AG20443 (cell line): ENCODE data around the gene DNM3.
"Not testable (repeated sequence)": the region's sequence is repeated elsewhere in the genome, so short reads cannot be mapped to it uniquely, and the experiment has no call there.

Source experiments
- DNase-seq: peaks from one replicate; pipeline ENCODE4 v3.0.0; 2012; ENCODE audit warnings: low spot score, mixed read lengths

The DNM3 gene

GRCh38 chr1:172360985-172361384, 519.7 kb downstream of the DNM3 start:
- no peak for DNase-seq

GRCh38 chr1:172363852-172364251, 522.6 kb downstream of the DNM3 start:
- DNase-seq = no peak

- DNase-seq = not testable (repeated sequence)
Observed at GRCh38 chr1:172371646-172372045, 530.3 kb downstream of the DNM3 start.

GRCh38 chr1:172373864-172374263, 532.6 kb downstream of the DNM3 start:
- peak; percentile 11 for DNase-seq

GRCh38 chr1:172375211-172375631, 533.9 kb downstream of the DNM3 start:
- no peak for DNase-seq

GRCh38 chr1:172376431-172376830, 535.1 kb downstream of the DNM3 start:
- no peak for DNase-seq

GRCh38 chr1:172377565-172377964, 536.3 kb downstream of the DNM3 start:
- no peak for DNase-seq

- no peak for DNase-seq
Observed at GRCh38 chr1:172378109-172378760, 536.9 kb downstream of the DNM3 start.

GRCh38 chr1:172380441-172381244, 539.3 kb downstream of the DNM3 start:
- no peak for DNase-seq

- DNase-seq = no peak
Observed at GRCh38 chr1:172381946-172382345, 540.6 kb downstream of the DNM3 start.

- no peak for DNase-seq
Observed at GRCh38 chr1:172382406-172382805, 541.1 kb downstream of the DNM3 start.

GRCh38 chr1:172382990-172383389, 541.7 kb downstream of the DNM3 start:
- no peak for DNase-seq

GRCh38 chr1:172383536-172383935, 542.2 kb downstream of the DNM3 start:
- peak; percentile 65 for DNase-seq

- no peak for DNase-seq
Observed at GRCh38 chr1:172384656-172385055, 543.4 kb downstream of the DNM3 start.

GRCh38 chr1:172386046-172386445, 544.7 kb downstream of the DNM3 start:
- no peak for DNase-seq

- no peak for DNase-seq
Observed at GRCh38 chr1:172388490-172388889, 547.2 kb downstream of the DNM3 start.

- no peak for DNase-seq
Observed at GRCh38 chr1:172390301-172390682, 549.0 kb downstream of the DNM3 start.

- DNase-seq = peak; percentile 76
Observed at GRCh38 chr1:172390683-172391551, 549.6 kb downstream of the DNM3 start.

GRCh38 chr1:172391976-172392375, 550.7 kb downstream of the DNM3 start:
- DNase-seq = peak; percentile 14

GRCh38 chr1:172393354-172393753, 552.1 kb downstream of the DNM3 start:
- no peak for DNase-seq

- DNase-seq = no peak
Observed at GRCh38 chr1:172394141-172394751, 552.9 kb downstream of the DNM3 start.

- DNase-seq = no peak
Observed at GRCh38 chr1:172394811-172395210, 553.5 kb downstream of the DNM3 start.
